ENCODE measurements around the gene PTDSS2.

GRCh38 chr11:445765-446588 is 4.1 kb upstream of the PTDSS2 start:
- TF ChIP-seq CTCF (IDR thresholded peaks at IDR 0.05) (no peak), POLR2A (IDR thresholded peaks at IDR 0.05) (no peak)

All from right lobe of liver (tissue), 4 donors.